Measurements from ENCODE around the gene AKAP13.
"Not testable (repeated sequence)": the region's sequence is repeated elsewhere in the genome, so short reads cannot be mapped to it uniquely, and the experiment has no call there.

AKAP13 gene

DNA sequence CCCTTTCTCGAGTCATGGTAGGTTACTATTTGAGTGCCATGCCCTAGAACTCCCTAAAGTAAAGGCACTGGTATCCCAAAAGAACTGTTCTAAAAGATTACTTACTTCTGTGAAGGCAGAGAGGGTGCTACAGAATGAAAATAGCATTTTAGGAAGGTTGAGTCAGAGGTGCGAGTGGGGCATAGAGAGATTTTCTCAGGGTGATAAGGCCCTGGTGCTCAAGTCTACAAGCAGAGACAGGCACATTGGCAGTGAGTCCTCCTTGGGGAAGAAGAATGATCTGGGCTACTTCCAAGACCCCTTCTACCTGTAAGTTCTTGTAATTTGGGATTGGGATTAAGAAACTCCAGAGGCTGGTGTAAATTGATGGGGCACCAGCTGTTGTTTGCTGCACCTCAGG is 96.7 kb downstream of the AKAP13 start:
- no peak for DNase-seq (ENCODE audit: low read depth, low spot score)
- H3K36me3 ChIP-seq (ENCODE audit: control insufficient read depth, insufficient read depth, low read length): no peaks in the 10 kb centered on the region
- no peak overlapping the region for H3K27ac ChIP-seq (ENCODE audit: low read length)
- H3K27me3 ChIP-seq (ENCODE audit: control insufficient read depth, insufficient read depth, low read length): no peaks in the 10 kb centered on the region
- H3K9me3 ChIP-seq (ENCODE audit: control insufficient read depth, insufficient read depth, low read length): no peaks in the 10 kb centered on the region
- H3K4me3 ChIP-seq (ENCODE audit: low read length): no peak overlapping the region
- no CpG with 5 or more reads among the region's 2 CpGs for WGBS (ENCODE audit: insufficient coverage, insufficient read length)
- H3K4me1 ChIP-seq (ENCODE audit: control insufficient read depth, insufficient read depth, low read length): no peaks in the 10 kb centered on the region; the same call in 1 of the 2 replicates

- H3K27me3 ChIP-seq (ENCODE audit: control insufficient read depth, insufficient read depth, low read length): no peaks in the 10 kb centered on the region
- H3K4me1 ChIP-seq (ENCODE audit: control insufficient read depth, insufficient read depth, low read length): no peaks in the 10 kb centered on the region; the same call in 1 of the 2 replicates
- no peak overlapping the region for H3K27ac ChIP-seq (ENCODE audit: low read length)
- H3K36me3 ChIP-seq (ENCODE audit: control insufficient read depth, insufficient read depth, low read length): no peaks in the 10 kb centered on the region
- H3K4me3 ChIP-seq (ENCODE audit: low read length): no peak overlapping the region
- no peak for DNase-seq (ENCODE audit: low read depth, low spot score)
- no CpG with 5 or more reads among the region's 4 CpGs for WGBS (ENCODE audit: insufficient coverage, insufficient read length)
- H3K9me3 ChIP-seq (ENCODE audit: control insufficient read depth, insufficient read depth, low read length): no peaks in the 10 kb centered on the region
These were observed 97.3 kb downstream of the AKAP13 start for GRCh38 chr15:85477730-85478129.

- Histone ChIP-seq H3K4me1 (ENCODE audit: control insufficient read depth, insufficient read depth, low read length) (no peaks in the 10 kb centered on the region; the same call in 1 of the 2 replicates), H3K27me3 (ENCODE audit: control insufficient read depth, insufficient read depth, low read length) (no peaks in the 10 kb centered on the region), H3K4me3 (ENCODE audit: low read length) (no peak overlapping the region), H3K9me3 (ENCODE audit: control insufficient read depth, insufficient read depth, low read length) (no peaks in the 10 kb centered on the region), H3K27ac (ENCODE audit: low read length) (no peak overlapping the region), H3K36me3 (ENCODE audit: control insufficient read depth, insufficient read depth, low read length) (no peaks in the 10 kb centered on the region)
- no peak for DNase-seq (ENCODE audit: low read depth, low spot score)
- no CpG with 5 or more reads among the region's 4 CpGs for WGBS (ENCODE audit: insufficient coverage, insufficient read length)
These were observed 98.8 kb downstream of the AKAP13 start for GRCh38 chr15:85479071-85479647.

DNA sequence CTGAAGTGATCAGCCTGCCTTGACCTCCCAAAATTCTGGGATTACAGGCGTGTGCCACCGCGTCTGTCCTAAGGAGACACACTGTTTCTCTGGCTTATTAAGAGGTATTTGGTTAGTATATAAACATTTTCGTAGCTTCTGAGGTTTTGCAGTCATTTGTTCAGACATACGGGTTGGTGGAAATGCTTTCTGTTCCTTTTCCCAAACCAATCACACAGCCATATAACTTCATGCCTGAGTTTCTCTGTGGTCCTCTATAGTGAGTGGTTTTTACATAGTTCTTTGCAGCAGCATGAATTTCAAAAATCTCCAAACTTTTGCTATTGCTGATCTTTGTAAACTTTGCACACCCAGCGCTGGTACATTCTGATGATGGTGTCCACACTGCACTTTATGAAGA is 100.5 kb downstream of the AKAP13 start:
- H3K27me3 ChIP-seq (ENCODE audit: control insufficient read depth, insufficient read depth, low read length): no peaks in the 10 kb centered on the region
- no peaks in the 10 kb centered on the region for H3K36me3 ChIP-seq (ENCODE audit: control insufficient read depth, insufficient read depth, low read length)
- H3K27ac ChIP-seq (ENCODE audit: low read length): no peak overlapping the region
- H3K9me3 ChIP-seq (ENCODE audit: control insufficient read depth, insufficient read depth, low read length): no peaks in the 10 kb centered on the region
- no CpG with 5 or more reads among the region's 6 CpGs for WGBS (ENCODE audit: insufficient coverage, insufficient read length)
- H3K4me1 ChIP-seq (ENCODE audit: control insufficient read depth, insufficient read depth, low read length): no peaks in the 10 kb centered on the region; the same call in 1 of the 2 replicates
- no peak for DNase-seq (ENCODE audit: low read depth, low spot score)
- no peak overlapping the region for H3K4me3 ChIP-seq (ENCODE audit: low read length)

DNA sequence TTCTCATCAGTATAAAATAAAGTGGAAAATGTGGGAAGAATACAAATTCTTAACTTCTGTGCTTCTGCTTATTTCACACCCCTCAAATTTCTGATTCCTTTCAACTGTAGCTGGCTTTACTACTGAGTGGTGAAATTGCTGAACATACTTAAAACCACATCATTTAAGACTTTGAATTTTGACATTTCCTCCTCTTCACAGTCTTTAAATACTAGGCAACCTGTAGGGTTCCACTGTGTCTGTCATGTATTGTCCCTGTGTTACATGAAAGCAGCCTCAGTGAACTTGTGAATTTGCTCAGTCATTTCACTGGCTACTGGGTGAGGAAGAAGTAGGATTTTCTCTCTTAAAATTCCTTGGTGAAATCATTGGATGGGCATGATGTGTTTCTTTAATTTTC is 101.1 kb downstream of the AKAP13 start:
- not testable (repeated sequence) for DNase-seq (ENCODE audit: low read depth, low spot score); H3K4me3 ChIP-seq (ENCODE audit: low read length); H3K27ac ChIP-seq (ENCODE audit: low read length); H3K9me3 ChIP-seq (ENCODE audit: control insufficient read depth, insufficient read depth, low read length); H3K4me1 ChIP-seq (ENCODE audit: control insufficient read depth, insufficient read depth, low read length); H3K36me3 ChIP-seq (ENCODE audit: control insufficient read depth, insufficient read depth, low read length); H3K27me3 ChIP-seq (ENCODE audit: control insufficient read depth, insufficient read depth, low read length)

DNA sequence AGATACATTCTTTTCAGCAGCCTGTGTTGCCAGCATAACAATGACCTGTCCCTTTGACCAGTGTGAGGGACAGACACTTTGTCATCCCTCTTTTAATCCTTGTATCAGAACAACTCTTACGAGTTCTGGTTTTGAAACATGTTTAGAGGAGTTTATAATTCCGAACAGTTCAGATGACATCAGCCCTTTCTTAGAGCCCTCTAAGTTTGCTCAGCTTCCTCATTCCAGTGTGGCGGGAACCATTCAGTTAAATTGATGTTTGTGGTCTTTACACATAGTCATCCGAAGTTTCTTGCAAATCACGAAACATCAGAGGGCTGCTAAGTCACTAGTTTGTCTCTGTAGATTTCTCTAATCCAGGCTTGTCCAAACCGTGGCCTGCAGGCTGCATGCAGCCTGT is 102.5 kb downstream of the AKAP13 start:
- H3K27me3 ChIP-seq (ENCODE audit: control insufficient read depth, insufficient read depth, low read length): no peaks in the 10 kb centered on the region
- WGBS (ENCODE audit: insufficient coverage, insufficient read length): no CpG with 5 or more reads among the region's 6 CpGs
- DNase-seq (ENCODE audit: low read depth, low spot score): no peak
- H3K4me1 ChIP-seq (ENCODE audit: control insufficient read depth, insufficient read depth, low read length): no peaks in the 10 kb centered on the region; the same call in 1 of the 2 replicates
- no peaks in the 10 kb centered on the region for H3K36me3 ChIP-seq (ENCODE audit: control insufficient read depth, insufficient read depth, low read length)
- H3K9me3 ChIP-seq (ENCODE audit: control insufficient read depth, insufficient read depth, low read length): no peaks in the 10 kb centered on the region
- no peak overlapping the region for H3K4me3 ChIP-seq (ENCODE audit: low read length)
- no peak overlapping the region for H3K27ac ChIP-seq (ENCODE audit: low read length)

DNA sequence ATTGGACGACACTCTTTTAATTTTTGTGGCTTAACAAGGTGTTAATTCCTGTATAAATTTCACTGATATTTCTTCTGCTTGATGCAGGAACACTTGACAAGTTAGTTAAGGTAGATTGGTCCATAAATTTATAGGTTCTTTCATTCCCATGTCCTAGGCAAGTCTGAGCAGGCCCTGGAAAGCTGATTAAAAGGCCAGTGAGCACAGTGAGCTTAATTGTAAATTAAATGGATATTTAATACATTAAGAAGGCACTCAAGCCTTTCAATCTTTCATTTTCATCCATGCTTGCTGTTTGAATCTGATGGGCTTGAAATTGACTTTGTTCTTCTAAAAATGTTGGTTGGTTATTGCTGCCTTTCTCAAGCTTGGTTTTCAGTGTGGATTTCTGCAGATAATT is 103.6 kb downstream of the AKAP13 start:
- no CpG with 5 or more reads among the region's 1 CpG for WGBS (ENCODE audit: insufficient coverage, insufficient read length)
- not testable (repeated sequence) for H3K4me3 ChIP-seq (ENCODE audit: low read length); H3K27me3 ChIP-seq (ENCODE audit: control insufficient read depth, insufficient read depth, low read length); H3K27ac ChIP-seq (ENCODE audit: low read length); DNase-seq (ENCODE audit: low read depth, low spot score); H3K36me3 ChIP-seq (ENCODE audit: control insufficient read depth, insufficient read depth, low read length); H3K9me3 ChIP-seq (ENCODE audit: control insufficient read depth, insufficient read depth, low read length); H3K4me1 ChIP-seq (ENCODE audit: control insufficient read depth, insufficient read depth, low read length)

GRCh38 chr15:85484923-85485322 is 104.5 kb downstream of the AKAP13 start:
- DNase-seq (ENCODE audit: low read depth, low spot score); H3K27me3 ChIP-seq (ENCODE audit: control insufficient read depth, insufficient read depth, low read length); H3K9me3 ChIP-seq (ENCODE audit: control insufficient read depth, insufficient read depth, low read length); H3K4me3 ChIP-seq (ENCODE audit: low read length); H3K27ac ChIP-seq (ENCODE audit: low read length); H3K4me1 ChIP-seq (ENCODE audit: control insufficient read depth, insufficient read depth, low read length); H3K36me3 ChIP-seq (ENCODE audit: control insufficient read depth, insufficient read depth, low read length): not testable (repeated sequence)

- H3K4me3 ChIP-seq (ENCODE audit: low read length): no peak overlapping the region
- no peaks in the 10 kb centered on the region for H3K36me3 ChIP-seq (ENCODE audit: control insufficient read depth, insufficient read depth, low read length)
- no peaks in the 10 kb centered on the region for H3K4me1 ChIP-seq (ENCODE audit: control insufficient read depth, insufficient read depth, low read length)
- peak; percentile 48 for DNase-seq (ENCODE audit: low read depth, low spot score)
- H3K9me3 ChIP-seq (ENCODE audit: control insufficient read depth, insufficient read depth, low read length): no peaks in the 10 kb centered on the region
- no peaks in the 10 kb centered on the region for H3K27me3 ChIP-seq (ENCODE audit: control insufficient read depth, insufficient read depth, low read length)
- no peak overlapping the region for H3K27ac ChIP-seq (ENCODE audit: low read length)
These were observed 105.7 kb downstream of the AKAP13 start for GRCh38 chr15:85485956-85486567.

DNA sequence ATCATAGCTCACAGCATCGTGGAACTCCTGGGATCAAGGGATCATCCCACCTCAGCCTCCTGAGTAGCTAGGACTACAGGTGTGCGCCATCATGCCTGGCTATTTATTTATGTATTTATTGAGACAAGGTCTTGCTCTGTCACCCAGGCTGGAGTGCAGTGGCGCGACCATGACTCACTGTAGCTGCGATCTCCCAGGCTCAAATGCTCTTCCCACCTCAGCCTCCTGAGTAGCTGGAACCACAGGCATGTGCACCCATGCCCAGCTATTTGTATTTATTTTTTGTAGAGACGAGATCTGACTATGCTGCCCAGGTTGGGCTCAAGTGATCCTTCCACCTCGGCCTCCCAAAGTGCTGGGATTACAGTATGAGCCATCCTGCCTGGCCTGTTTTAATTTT is 107.4 kb downstream of the AKAP13 start:
- not testable (repeated sequence) for H3K36me3 ChIP-seq (ENCODE audit: control insufficient read depth, insufficient read depth, low read length); DNase-seq (ENCODE audit: low read depth, low spot score); H3K4me3 ChIP-seq (ENCODE audit: low read length); H3K9me3 ChIP-seq (ENCODE audit: control insufficient read depth, insufficient read depth, low read length); H3K27ac ChIP-seq (ENCODE audit: low read length); H3K27me3 ChIP-seq (ENCODE audit: control insufficient read depth, insufficient read depth, low read length); H3K4me1 ChIP-seq (ENCODE audit: control insufficient read depth, insufficient read depth, low read length)
- no CpG with 5 or more reads among the region's 7 CpGs for WGBS (ENCODE audit: insufficient coverage, insufficient read length)

- no peak for DNase-seq (ENCODE audit: low read depth, low spot score)
- Histone ChIP-seq H3K27ac (ENCODE audit: low read length) (no peak overlapping the region), H3K4me3 (ENCODE audit: low read length) (no peak overlapping the region), H3K36me3 (ENCODE audit: control insufficient read depth, insufficient read depth, low read length) (no peaks in the 10 kb centered on the region), H3K27me3 (ENCODE audit: control insufficient read depth, insufficient read depth, low read length) (no peaks in the 10 kb centered on the region), H3K9me3 (ENCODE audit: control insufficient read depth, insufficient read depth, low read length) (no peaks in the 10 kb centered on the region), H3K4me1 (ENCODE audit: control insufficient read depth, insufficient read depth, low read length) (peaks cover 1% of the 10 kb centered on the region; the same call in 1 of the 2 replicates)
- no CpG with 5 or more reads among the region's 1 CpG for WGBS (ENCODE audit: insufficient coverage, insufficient read length)
These were observed 108.6 kb downstream of the AKAP13 start for GRCh38 chr15:85488997-85489396.

Data from iPS DF 6.9 (cell line).